ENCODE results near the gene RGS18.

- TF ChIP-seq CTCF (IDR thresholded peaks at IDR 0.05), result no peak
- no peak for TF ChIP-seq EZH2 (IDR thresholded peaks at IDR 0.05; ENCODE audit: borderline replicate concordance, insufficient read depth, low read depth, low read length, poor library complexity, severe bottlenecking)
Measured at GRCh38 chr1:192147221-192147620, 11.0 kb upstream of the RGS18 start.

Measured in B cell (primary cell).